ENCODE results near the gene SLC25A6.

GRCh38 chrX:1424147-1424851 lies 32.4 kb upstream of the SLC25A6 start:
- TF ChIP-seq CBX3 (IDR thresholded peaks at IDR 0.05; ENCODE audit: borderline replicate concordance, low read depth) (no peak), CREM (IDR thresholded peaks at IDR 0.05; ENCODE audit: low read depth) (no peak), EZH2 (IDR thresholded peaks at IDR 0.05; ENCODE audit: borderline replicate concordance, control insufficient read depth, low read depth, low read length) (no peak), CEBPB (IDR thresholded peaks at IDR 0.05; ENCODE audit: borderline replicate concordance in 1 of 2, low read depth in 2 of 2, low read length in 2 of 2) (no peak), JUNB (IDR thresholded peaks at IDR 0.05) (no peak), SIN3A (IDR thresholded peaks at IDR 0.05; ENCODE audit: low read depth, low read length) (no peak), ELK1 (IDR thresholded peaks at IDR 0.05; ENCODE audit: low read depth, low read length) (no peak), NFYB (IDR thresholded peaks at IDR 0.05; ENCODE audit: insufficient read depth, low read depth, low read length) (no peak), ZNF207 (IDR thresholded peaks at IDR 0.05; ENCODE audit: borderline replicate concordance) (no peak)
- TF ChIP-seq, protein P1, sequence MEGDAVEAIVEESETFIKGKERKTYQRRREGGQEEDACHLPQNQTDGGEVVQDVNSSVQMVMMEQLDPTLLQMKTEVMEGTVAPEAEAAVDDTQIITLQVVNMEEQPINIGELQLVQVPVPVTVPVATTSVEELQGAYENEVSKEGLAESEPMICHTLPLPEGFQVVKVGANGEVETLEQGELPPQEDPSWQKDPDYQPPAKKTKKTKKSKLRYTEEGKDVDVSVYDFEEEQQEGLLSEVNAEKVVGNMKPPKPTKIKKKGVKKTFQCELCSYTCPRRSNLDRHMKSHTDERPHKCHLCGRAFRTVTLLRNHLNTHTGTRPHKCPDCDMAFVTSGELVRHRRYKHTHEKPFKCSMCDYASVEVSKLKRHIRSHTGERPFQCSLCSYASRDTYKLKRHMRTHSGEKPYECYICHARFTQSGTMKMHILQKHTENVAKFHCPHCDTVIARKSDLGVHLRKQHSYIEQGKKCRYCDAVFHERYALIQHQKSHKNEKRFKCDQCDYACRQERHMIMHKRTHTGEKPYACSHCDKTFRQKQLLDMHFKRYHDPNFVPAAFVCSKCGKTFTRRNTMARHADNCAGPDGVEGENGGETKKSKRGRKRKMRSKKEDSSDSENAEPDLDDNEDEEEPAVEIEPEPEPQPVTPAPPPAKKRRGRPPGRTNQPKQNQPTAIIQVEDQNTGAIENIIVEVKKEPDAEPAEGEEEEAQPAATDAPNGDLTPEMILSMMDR (IDR thresholded peaks at IDR 0.05 in 2 of 3, conservative IDR thresholded peaks at IDR 0.05 in 1 of 3; ENCODE audit: control insufficient read depth in 2 of 3, extremely low read depth in 1 of 3, insufficient read depth in 1 of 3, low read depth in 3 of 3, low read length in 3 of 3), result no peak
- TF ChIP-seq, protein P2, sequence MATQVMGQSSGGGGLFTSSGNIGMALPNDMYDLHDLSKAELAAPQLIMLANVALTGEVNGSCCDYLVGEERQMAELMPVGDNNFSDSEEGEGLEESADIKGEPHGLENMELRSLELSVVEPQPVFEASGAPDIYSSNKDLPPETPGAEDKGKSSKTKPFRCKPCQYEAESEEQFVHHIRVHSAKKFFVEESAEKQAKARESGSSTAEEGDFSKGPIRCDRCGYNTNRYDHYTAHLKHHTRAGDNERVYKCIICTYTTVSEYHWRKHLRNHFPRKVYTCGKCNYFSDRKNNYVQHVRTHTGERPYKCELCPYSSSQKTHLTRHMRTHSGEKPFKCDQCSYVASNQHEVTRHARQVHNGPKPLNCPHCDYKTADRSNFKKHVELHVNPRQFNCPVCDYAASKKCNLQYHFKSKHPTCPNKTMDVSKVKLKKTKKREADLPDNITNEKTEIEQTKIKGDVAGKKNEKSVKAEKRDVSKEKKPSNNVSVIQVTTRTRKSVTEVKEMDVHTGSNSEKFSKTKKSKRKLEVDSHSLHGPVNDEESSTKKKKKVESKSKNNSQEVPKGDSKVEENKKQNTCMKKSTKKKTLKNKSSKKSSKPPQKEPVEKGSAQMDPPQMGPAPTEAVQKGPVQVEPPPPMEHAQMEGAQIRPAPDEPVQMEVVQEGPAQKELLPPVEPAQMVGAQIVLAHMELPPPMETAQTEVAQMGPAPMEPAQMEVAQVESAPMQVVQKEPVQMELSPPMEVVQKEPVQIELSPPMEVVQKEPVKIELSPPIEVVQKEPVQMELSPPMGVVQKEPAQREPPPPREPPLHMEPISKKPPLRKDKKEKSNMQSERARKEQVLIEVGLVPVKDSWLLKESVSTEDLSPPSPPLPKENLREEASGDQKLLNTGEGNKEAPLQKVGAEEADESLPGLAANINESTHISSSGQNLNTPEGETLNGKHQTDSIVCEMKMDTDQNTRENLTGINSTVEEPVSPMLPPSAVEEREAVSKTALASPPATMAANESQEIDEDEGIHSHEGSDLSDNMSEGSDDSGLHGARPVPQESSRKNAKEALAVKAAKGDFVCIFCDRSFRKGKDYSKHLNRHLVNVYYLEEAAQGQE (IDR thresholded peaks at IDR 0.05; ENCODE audit: low read depth, low read length), result no peak
- TF ChIP-seq, protein P3, sequence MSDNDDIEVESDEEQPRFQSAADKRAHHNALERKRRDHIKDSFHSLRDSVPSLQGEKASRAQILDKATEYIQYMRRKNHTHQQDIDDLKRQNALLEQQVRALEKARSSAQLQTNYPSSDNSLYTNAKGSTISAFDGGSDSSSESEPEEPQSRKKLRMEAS (IDR thresholded peaks at IDR 0.05; ENCODE audit: low read depth, low read length), result no peak
